ENCODE results near the gene UNC45A. TPM values are rescaled to one million over a fixed set of nuclear protein-coding genes. Genes with fewer than 3 reads are reported as not detected.

UNC45A gene
- total and polyA plus RNA-seq, 2 of the 4 experiments (the other 2 are of a cell fraction): 68.9 to 100 TPM

- no peaks in the 10 kb centered on the region for H3K9me3 ChIP-seq (ENCODE audit: control insufficient read depth, insufficient read depth, low read length)
- in situ Hi-C loops (cut with MboI; ENCODE audit: low sequenced_read_pairs): loop anchor here (25.0 kb wide), 1 partner anchor 580 kb away; no protein-coding TSS in a partner anchor
- peaks cover 28% of the 10 kb centered on the region for H3K36me3 ChIP-seq (ENCODE audit: control insufficient read depth, insufficient read depth, low read length)
- no peak overlapping the region for H2AFZ ChIP-seq (replicated peaks; ENCODE audit: low read length, poor library complexity)
- H3K18ac ChIP-seq (ENCODE audit: low read depth, low read length): no peak overlapping the region
- H3K4me2 ChIP-seq (ENCODE audit: low read depth, low read length): no peak overlapping the region
- ATAC-seq (ENCODE audit: low read depth) (no peak), DNase-seq (no peak)
- H2AK9ac ChIP-seq (replicated peaks; ENCODE audit: low read depth, low read length, poor library complexity): no peak overlapping the region
- intact Hi-C loops (cut with micrococcal nuclease): no loop called here
- TF ChIP-seq POLR2A (IDR thresholded peaks at IDR 0.05; ENCODE audit: low read depth, low read length) (no peak), BHLHE40 (IDR thresholded peaks at IDR 0.05; ENCODE audit: low read depth, low read length) (no peak), RAD21 (IDR thresholded peaks at IDR 0.05; ENCODE audit: low read length) (no peak), CEBPB (IDR thresholded peaks at IDR 0.05; ENCODE audit: low read depth, low read length) (no peak), USF2 (IDR thresholded peaks at IDR 0.05; ENCODE audit: low read depth, low read length) (no peak), RCOR1 (IDR thresholded peaks at IDR 0.05; ENCODE audit: insufficient replicate concordance, low read length) (no peak), MAFK (IDR thresholded peaks at IDR 0.05; ENCODE audit: low read depth, low read length) (no peak), RFX5 (IDR thresholded peaks at IDR 0.05; ENCODE audit: low read depth, low read length) (no peak), MXI1 (IDR thresholded peaks at IDR 0.05; ENCODE audit: borderline replicate concordance, low read depth, low read length) (no peak), SMC3 (IDR thresholded peaks at IDR 0.05; ENCODE audit: low read depth, low read length) (no peak), CHD1 (IDR thresholded peaks at IDR 0.05; ENCODE audit: low read depth, low read length) (no peak)
- no peak overlapping the region for H3K4ac ChIP-seq (ENCODE audit: low read depth, low read length)
- no peak overlapping the region for H2BK120ac ChIP-seq (ENCODE audit: low read depth, low read length)
- no peaks in the 10 kb centered on the region for H3K4me1 ChIP-seq (ENCODE audit: control insufficient read depth, insufficient read depth, low read length)
- ChIA-PET POLR2A (ENCODE audit: unreplicated experiment) (interaction anchor here (0.6 kb wide), 1 partner anchor 16 kb away, joined by 24 read pairs; no protein-coding TSS in a partner anchor), CTCF (no interaction called here)
- no peaks in the 10 kb centered on the region for H3K27me3 ChIP-seq (ENCODE audit: control insufficient read depth, insufficient read depth, low read length)
- dilution Hi-C loops (cut with HindIII; ENCODE audit: low sequenced_read_pairs, unreplicated experiment): no loop called here
- no TSS peak for BruUV-seq (replicated peaks)
- no peaks in the 10 kb centered on the region for H4K20me1 ChIP-seq (ENCODE audit: insufficient read depth, low read length)
- H3K9ac ChIP-seq (ENCODE audit: low read depth, low read length): no peak overlapping the region
- H3K79me1 ChIP-seq (ENCODE audit: low read depth in 1 of 2, low read length in 2 of 2): no peaks in the 10 kb centered on the region
- no peak overlapping the region for H3K14ac ChIP-seq (replicated peaks; ENCODE audit: low read depth, low read length)
- H3K27ac ChIP-seq (ENCODE audit: insufficient read depth, low read length): no peak overlapping the region
- no peak overlapping the region for H3K56ac ChIP-seq (ENCODE audit: extremely low read depth, insufficient read depth, low read length)
- no peak overlapping the region for H2BK20ac ChIP-seq (ENCODE audit: low read depth, low read length)
- no peak overlapping the region for H4K8ac ChIP-seq (ENCODE audit: low read depth in 2 of 2, low read length in 2 of 2)
- H3K23ac ChIP-seq (ENCODE audit: low read depth, low read length): no peak overlapping the region
- 96% methylated on average over 11 of the region's 29 CpGs; no CpG with 5 or more reads in 1 of the 2 experiments for WGBS, 2 experiments (ENCODE audit: extremely low coverage in 2 of 2, insufficient read length in 1 of 2)
- peaks cover 3% of the 10 kb centered on the region; the same call in 1 of the 2 replicates for H3K9me1 ChIP-seq (ENCODE audit: insufficient read depth, low read length)
- H2BK15ac ChIP-seq (ENCODE audit: low read depth, low read length): no peak overlapping the region
- H4K5ac ChIP-seq (ENCODE audit: low read depth, low read length): no peak overlapping the region
- no peak overlapping the region for H4K91ac ChIP-seq (ENCODE audit: insufficient read depth, low read depth, low read length)
- H2BK5ac ChIP-seq (ENCODE audit: low read depth, low read length, poor library complexity, severe bottlenecking): no peak overlapping the region
- H2AK5ac ChIP-seq (ENCODE audit: low read depth, low read length): no peak overlapping the region
- H3K4me3 ChIP-seq (ENCODE audit: insufficient read depth, low read depth, low read length): no peak overlapping the region
Observed at GRCh38 chr15:90892498-90893174, 42.4 kb upstream of the UNC45A start.

Measured in IMR-90 (cell line).